CD8-positive, alpha-beta memory T cell (primary cell): ENCODE data around the gene DLX3. TPM values are rescaled to one million over a fixed set of nuclear protein-coding genes. Genes with fewer than 3 reads are reported as not detected.

Source experiments
- CTCF ChIA-PET: fragments of 350-600 bp; sonication (Branson Sonifier 250); formaldehyde crosslinking; loops from one replicate; lab custom pipeline; 2021; ENCODE audit warnings: antibody characterized with exemption; lab: Charles Lee
- POLR2A ChIA-PET: fragments of 350-600 bp; sonication (Branson Sonifier 250); formaldehyde crosslinking; loops from one replicate; lab custom pipeline; 2021; ENCODE audit warnings: antibody characterized with exemption; lab: Charles Lee
- DNase-seq, 5 donors: peaks; one replicate each; pipeline versions ENCODE4 v3.0.0 to v3.0.0-alpha.2; 2020 to 2022; ENCODE audit warnings: mixed read lengths in 1 of 5
- H3K27ac ChIP-seq: one replicate; pipeline ENCODE4 v1.7.0; 2013; ENCODE audit warnings: low read depth, mild to moderate bottlenecking, low read length, moderate library complexity
- H3K27me3 ChIP-seq: 2 replicates; pipeline ENCODE4 v1.7.0; 2013; ENCODE audit warnings: low read length, mild to moderate bottlenecking; ENCODE audit not compliant: insufficient read depth, poor library complexity, severe bottlenecking
- H3K36me3 ChIP-seq: 2 replicates; pipeline ENCODE4 v1.7.0; 2013; ENCODE audit warnings: mild to moderate bottlenecking, low read length, moderate library complexity; ENCODE audit not compliant: insufficient read depth
- H3K4me1 ChIP-seq: 2 replicates; pipeline ENCODE4 v1.7.0; 2013; ENCODE audit warnings: mild to moderate bottlenecking, low read length, moderate library complexity; ENCODE audit not compliant: insufficient read depth
- H3K4me3 ChIP-seq: 2 replicates; pipeline ENCODE4 v1.7.0; 2013; ENCODE audit warnings: mild to moderate bottlenecking, low read length
- H3K9me3 ChIP-seq: 2 replicates; pipeline ENCODE4 v1.7.0; 2013; ENCODE audit warnings: mild to moderate bottlenecking, low read length
- H3K27ac Mint-ChIP-seq, 8 donors: one replicate each; pipeline ENCODE4 v1.8.0; 2020 to 2021; ENCODE audit warnings: mixed read lengths in 8 of 8, mild to moderate bottlenecking in 6 of 8, inconsistent platforms in 3 of 8, moderate library complexity in 3 of 8
- H3K27me3 Mint-ChIP-seq, 2 donors: one replicate each; pipeline ENCODE4 v1.8.0; 2020 to 2021; ENCODE audit warnings: mixed read lengths in 2 of 2, mild to moderate bottlenecking in 1 of 2, moderate library complexity in 1 of 2
- H3K36me3 Mint-ChIP-seq, 3 donors: one replicate each; pipeline ENCODE4 v1.8.0; 2020 to 2021; ENCODE audit warnings: mixed read lengths in 3 of 3, inconsistent platforms in 1 of 3, mild to moderate bottlenecking in 1 of 3
- H3K4me1 Mint-ChIP-seq, 3 donors: one replicate each; pipeline ENCODE4 v1.8.0; 2020 to 2021; ENCODE audit warnings: mixed read lengths in 3 of 3, inconsistent platforms in 1 of 3, mild to moderate bottlenecking in 1 of 3
- H3K4me3 Mint-ChIP-seq, 7 donors: one replicate each; pipeline ENCODE4 v1.8.0; 2020 to 2021; ENCODE audit warnings: mixed read lengths in 7 of 7, mild to moderate bottlenecking in 6 of 7, moderate library complexity in 4 of 7, inconsistent platforms in 2 of 7
- H3K9me3 Mint-ChIP-seq, 5 donors: one replicate each; pipeline ENCODE4 v1.8.0; 2020 to 2022; ENCODE audit warnings: mixed read lengths in 5 of 5, mild to moderate bottlenecking in 3 of 5, moderate library complexity in 2 of 5, inconsistent platforms in 1 of 5
- polyA plus RNA-seq: library from polyadenylated mRNA; unstranded; fragments of 300-500 nt; fragmentation: Illumina TruSeq; gene quantifications from one replicate; pipeline ENCODE4 v1.2.3, GENCODE V29; 2021
- total RNA-seq, 2 experiments: library from RNA; stranded (reverse); gene quantifications; one replicate each; pipeline ENCODE4 v1.2.3, GENCODE V29; 2021

Gene DLX3
- total and polyA plus RNA-seq, 3 experiments from 2014 or later: 0.15 TPM; not detected in 2

DNA sequence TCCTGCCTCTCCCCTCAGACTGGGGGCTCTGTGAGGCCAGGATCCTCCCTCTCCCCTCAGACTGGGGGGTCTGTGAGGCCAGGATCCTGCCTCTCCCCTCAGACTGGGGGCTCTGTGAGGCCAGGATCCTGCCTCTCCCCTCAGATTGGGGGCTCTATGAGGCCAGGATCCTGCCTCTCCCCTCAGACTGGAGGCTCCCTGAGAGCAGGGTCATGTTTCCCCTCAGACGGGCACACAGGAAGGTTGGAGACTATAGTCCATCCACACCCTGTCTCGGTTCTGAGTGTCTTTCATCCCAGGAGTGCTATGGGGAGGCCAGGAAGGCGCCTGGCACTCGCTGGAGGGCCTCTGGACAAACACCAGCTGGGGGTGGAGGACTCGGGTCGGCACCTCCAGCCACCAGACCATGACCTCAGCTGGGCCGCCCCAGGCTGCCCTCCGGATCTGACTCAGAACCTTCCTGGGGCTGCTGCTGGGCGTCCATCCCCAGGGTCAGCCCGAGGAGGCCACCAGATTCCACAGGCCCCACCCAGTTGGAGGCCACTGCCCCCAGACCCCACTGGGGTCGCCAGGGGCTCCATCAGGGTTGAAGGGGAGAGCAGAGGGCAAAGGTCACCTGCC is 48.0 kb downstream of the DLX3 start:
- H3K4me3 Mint-ChIP-seq: no peak overlapping the region
- CTCF ChIA-PET: interaction anchor here (1.8 to 7.1 kb wide), 2 partner anchors 49 kb away, joined by 6 to 159 read pairs; partner anchors contain the start of gene DLX3

DNA sequence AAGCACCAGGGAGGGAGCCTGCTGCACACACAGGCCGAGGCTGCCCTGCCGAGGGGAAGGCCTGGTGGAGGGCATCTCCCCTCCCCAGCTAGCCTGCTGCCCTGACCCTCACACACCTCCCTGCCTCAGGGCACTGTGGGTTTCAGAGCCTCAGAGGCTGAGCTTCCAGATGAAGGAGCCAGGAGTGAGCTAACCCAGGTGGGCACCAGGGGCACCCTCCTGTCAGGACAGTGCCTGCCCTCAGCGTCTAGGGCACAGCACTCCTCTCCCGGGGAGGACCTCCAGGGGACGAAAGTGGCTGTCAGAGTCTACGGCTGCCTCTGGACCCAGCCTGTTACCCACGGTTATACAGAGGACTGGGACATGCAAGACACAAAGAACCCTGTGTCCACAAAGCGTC is 48.8 kb downstream of the DLX3 start:
- no peak overlapping the region for H3K4me3 ChIP-seq
- H3K4me1 Mint-ChIP-seq: no peaks in the 10 kb centered on the region
- no peaks in the 10 kb centered on the region for H3K36me3 ChIP-seq
- no peaks in the 10 kb centered on the region for H3K4me1 ChIP-seq
- POLR2A ChIA-PET: no interaction called here
- peaks cover 16% of the 10 kb centered on the region for H3K27me3 ChIP-seq
- no peak for DNase-seq
- no peak overlapping the region for H3K4me3 Mint-ChIP-seq
- H3K36me3 Mint-ChIP-seq: peaks cover 0 to 4% (median 0%) of the 10 kb centered on the region in 3 donors
- no peak overlapping the region for H3K27ac ChIP-seq
- no peaks in the 10 kb centered on the region for H3K9me3 ChIP-seq
- peaks cover 32 to 67% of the 10 kb centered on the region in 2 donors for H3K27me3 Mint-ChIP-seq
- no peak overlapping the region for H3K27ac Mint-ChIP-seq
- no peaks in the 10 kb centered on the region for H3K9me3 Mint-ChIP-seq
- CTCF ChIA-PET: interaction anchor here (1.8 kb wide), 1 partner anchor 50 kb away, joined by 6 read pairs; no protein-coding TSS in a partner anchor

More for the DNA sequence above, 48.0 kb downstream of the DLX3 start:
- POLR2A ChIA-PET: no interaction called here
- Histone ChIP-seq H3K27ac (no peak overlapping the region), H3K4me1 (no peaks in the 10 kb centered on the region), H3K9me3 (no peaks in the 10 kb centered on the region), H3K36me3 (no peaks in the 10 kb centered on the region), H3K4me3 (no peak overlapping the region), H3K27me3 (peaks cover 24% of the 10 kb centered on the region)
- H3K9me3 Mint-ChIP-seq: no peaks in the 10 kb centered on the region
- peaks cover 0 to 4% (median 0%) of the 10 kb centered on the region in 3 donors for H3K36me3 Mint-ChIP-seq
- H3K27me3 Mint-ChIP-seq: peaks cover 39 to 73% of the 10 kb centered on the region in 2 donors
- no peak overlapping the region for H3K27ac Mint-ChIP-seq
- DNase-seq: no peak
- no peaks in the 10 kb centered on the region for H3K4me1 Mint-ChIP-seq

DNA sequence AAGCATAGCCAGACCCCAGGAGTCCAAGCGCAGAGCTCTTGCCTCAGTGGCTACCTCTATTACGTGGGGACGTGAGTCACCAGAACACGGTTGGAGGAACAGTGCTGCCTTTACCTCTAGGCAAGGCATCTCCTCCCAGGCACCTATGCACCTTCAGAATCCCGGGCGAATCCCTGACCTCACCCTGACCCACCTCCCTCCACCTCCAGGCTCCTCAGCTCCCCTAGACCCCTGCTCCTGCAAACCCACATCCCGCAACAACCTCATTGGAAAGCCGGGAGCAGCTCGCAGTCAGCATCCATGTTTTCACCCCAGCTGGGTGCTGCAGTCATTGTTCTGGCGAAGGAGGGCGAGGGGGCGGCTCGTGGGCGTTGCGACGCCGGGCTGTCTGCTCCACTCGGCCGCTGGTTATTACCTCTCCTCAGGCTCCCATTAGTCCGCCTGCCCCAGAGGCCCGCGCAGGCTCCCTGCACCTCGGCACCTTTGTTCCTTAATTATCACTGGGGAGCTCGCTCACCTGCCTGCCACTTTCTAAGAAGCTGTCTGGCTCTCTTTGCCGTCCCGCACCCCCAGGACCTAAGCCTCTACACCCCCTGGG is 50.7 kb downstream of the DLX3 start:
- Histone ChIP-seq H3K4me1 (no peaks in the 10 kb centered on the region), H3K36me3 (no peaks in the 10 kb centered on the region), H3K27ac (no peak overlapping the region), H3K9me3 (no peaks in the 10 kb centered on the region), H3K4me3 (no peak overlapping the region), H3K27me3 (peaks cover 7% of the 10 kb centered on the region)
- H3K27me3 Mint-ChIP-seq: peaks cover 24 to 58% of the 10 kb centered on the region in 2 donors
- POLR2A ChIA-PET: no interaction called here
- no peak overlapping the region for H3K27ac Mint-ChIP-seq
- CTCF ChIA-PET: no interaction called here
- no peaks in the 10 kb centered on the region for H3K4me1 Mint-ChIP-seq
- DNase-seq: no peak
- no peaks in the 10 kb centered on the region for H3K36me3 Mint-ChIP-seq
- no peak overlapping the region for H3K4me3 Mint-ChIP-seq
- H3K9me3 Mint-ChIP-seq: no peaks in the 10 kb centered on the region

DNA sequence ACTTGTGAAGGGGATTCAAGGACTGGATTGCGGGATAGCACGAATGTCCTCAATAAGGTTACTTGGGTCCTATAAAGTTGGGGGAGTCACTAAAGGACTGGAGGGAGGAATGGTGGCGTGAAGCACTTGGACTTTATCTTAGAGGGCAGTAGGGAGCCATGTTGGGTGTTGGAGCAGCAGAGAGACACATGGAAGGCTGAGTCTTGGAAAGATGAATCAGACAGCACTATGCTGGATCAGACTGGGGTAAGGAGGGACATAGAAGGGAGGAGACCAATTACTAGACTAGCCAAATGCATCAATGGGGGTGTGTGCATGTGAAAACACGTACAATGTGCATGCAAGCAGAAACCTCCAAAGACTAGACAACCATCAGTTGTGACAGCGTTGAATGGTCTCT is 52.1 kb downstream of the DLX3 start:
- Histone ChIP-seq H3K9me3 (no peaks in the 10 kb centered on the region), H3K4me1 (no peaks in the 10 kb centered on the region), H3K36me3 (no peaks in the 10 kb centered on the region), H3K27me3 (no peaks in the 10 kb centered on the region), H3K27ac (no peak overlapping the region), H3K4me3 (no peak overlapping the region)
- peaks cover 32 to 57% of the 10 kb centered on the region in 2 donors for H3K27me3 Mint-ChIP-seq
- peak overlapping the region in 1 of 8 donors; percentile 55 for H3K27ac Mint-ChIP-seq
- no peaks in the 10 kb centered on the region for H3K9me3 Mint-ChIP-seq
- no peak for DNase-seq
- no peaks in the 10 kb centered on the region for H3K36me3 Mint-ChIP-seq
- ChIA-PET CTCF (interaction anchor here (0.9 to 3.9 kb wide), 2 partner anchors 8 to 54 kb away, joined by 3 to 27 read pairs; no protein-coding TSS in a partner anchor), POLR2A (no interaction called here)
- H3K4me3 Mint-ChIP-seq: no peak overlapping the region
- no peaks in the 10 kb centered on the region for H3K4me1 Mint-ChIP-seq

DNA sequence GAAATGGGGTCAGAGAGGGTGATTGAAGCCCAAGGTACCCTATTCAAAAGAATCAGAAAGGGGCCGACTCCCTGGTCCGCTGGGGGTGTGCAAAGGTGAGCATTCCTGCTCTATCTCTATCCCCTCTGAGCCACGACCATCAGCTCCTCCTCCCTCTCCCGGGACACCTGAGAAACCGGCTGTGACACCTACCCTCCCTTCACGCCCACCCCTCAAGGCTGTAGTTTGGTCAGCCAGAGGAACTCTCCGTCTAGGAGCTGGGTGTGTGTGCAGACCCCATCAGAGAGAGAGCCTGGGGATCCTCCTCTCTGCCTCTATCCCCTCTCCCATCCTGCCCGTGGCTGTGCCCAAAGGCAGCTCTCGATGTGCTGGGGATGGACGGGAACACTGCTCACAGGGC is 53.6 kb downstream of the DLX3 start:
- Mint-ChIP-seq H3K27me3 (peaks cover 29 to 52% of the 10 kb centered on the region in 2 donors), H3K4me3 (no peak overlapping the region), H3K36me3 (no peaks in the 10 kb centered on the region), H3K9me3 (no peaks in the 10 kb centered on the region), H3K4me1 (no peaks in the 10 kb centered on the region), H3K27ac (no peak overlapping the region)
- ChIA-PET CTCF (interaction anchor here (2.9 to 3.9 kb wide), 2 partner anchors 11 to 56 kb away, joined by 12 to 27 read pairs; no protein-coding TSS in a partner anchor), POLR2A (no interaction called here)
- H3K9me3 ChIP-seq: no peaks in the 10 kb centered on the region
- H3K4me1 ChIP-seq: no peaks in the 10 kb centered on the region
- no peak overlapping the region for H3K27ac ChIP-seq
- H3K4me3 ChIP-seq: no peak overlapping the region
- DNase-seq: no peak
- no peaks in the 10 kb centered on the region for H3K36me3 ChIP-seq
- no peaks in the 10 kb centered on the region for H3K27me3 ChIP-seq

Other genes starting within 250 kb of the DLX3 start
- 10 to 100 TPM; 21.8 to 24.8 TPM for gene FAM117A, start 231.1 kb downstream of the DLX3 start, total RNA-seq
- gene FAM117A, start 231.1 kb downstream of the DLX3 start, polyA plus RNA-seq: 85.0 TPM
- 10 to 100 TPM; 66.1 to 75.8 TPM for gene KAT7, start 206.5 kb downstream of the DLX3 start, total RNA-seq
- 58.1 TPM for gene KAT7, start 206.5 kb downstream of the DLX3 start, polyA plus RNA-seq
- not detected for gene TAC4, start 147.2 kb downstream of the DLX3 start, total RNA-seq
- not detected for gene TAC4, start 147.2 kb downstream of the DLX3 start, polyA plus RNA-seq
- under 1 TPM; 0.58 to 0.88 TPM for gene DLX4, start 26.0 kb downstream of the DLX3 start, total RNA-seq
- not detected for gene DLX4, start 26.0 kb downstream of the DLX3 start, polyA plus RNA-seq
- 10 to 100 TPM; 11.8 to 12.5 TPM for gene ITGA3, start 60.9 kb upstream of the DLX3 start, total RNA-seq
- gene ITGA3, start 60.9 kb upstream of the DLX3 start, polyA plus RNA-seq: 2.7 TPM
- gene PDK2, start 100.1 kb upstream of the DLX3 start, total RNA-seq: 10 to 100 TPM; 19.5 to 22.4 TPM
- gene PDK2, start 100.1 kb upstream of the DLX3 start, polyA plus RNA-seq: 41.2 TPM
- 1 to 10 TPM in 1 of 2 experiments, under 1 TPM in 1; 0.92 to 1.3 TPM for gene SAMD14, start 134.9 kb upstream of the DLX3 start, total RNA-seq
- gene SAMD14, start 134.9 kb upstream of the DLX3 start, polyA plus RNA-seq: not detected
- 10 to 100 TPM; 86.9 to 89.0 TPM for gene PPP1R9B, start 155.5 kb upstream of the DLX3 start, total RNA-seq
- 1.7 TPM for gene PPP1R9B, start 155.5 kb upstream of the DLX3 start, polyA plus RNA-seq
- gene SGCA, start 170.8 kb upstream of the DLX3 start, total RNA-seq: under 1 TPM in 1 of 2 experiments, not detected in 1; 0.31 TPM
- not detected for gene SGCA, start 170.8 kb upstream of the DLX3 start, polyA plus RNA-seq
- gene COL1A1, start 206.4 kb upstream of the DLX3 start, total RNA-seq: under 1 TPM; 0.39 to 0.42 TPM
- gene COL1A1, start 206.4 kb upstream of the DLX3 start, polyA plus RNA-seq: not detected